Measurements from ENCODE around the gene ITGB1.

- TF ChIP-seq POLR2A (IDR thresholded peaks at IDR 0.05; ENCODE audit: low read depth, low read length) (no peak), TAF1 (IDR thresholded peaks at IDR 0.05; ENCODE audit: low read depth, low read length) (no peak)
Observed at GRCh38 chr10:32946108-32946507, 11.9 kb downstream of the ITGB1 start.
